ENCODE data around the gene CALD1.

The CALD1 gene

DNA sequence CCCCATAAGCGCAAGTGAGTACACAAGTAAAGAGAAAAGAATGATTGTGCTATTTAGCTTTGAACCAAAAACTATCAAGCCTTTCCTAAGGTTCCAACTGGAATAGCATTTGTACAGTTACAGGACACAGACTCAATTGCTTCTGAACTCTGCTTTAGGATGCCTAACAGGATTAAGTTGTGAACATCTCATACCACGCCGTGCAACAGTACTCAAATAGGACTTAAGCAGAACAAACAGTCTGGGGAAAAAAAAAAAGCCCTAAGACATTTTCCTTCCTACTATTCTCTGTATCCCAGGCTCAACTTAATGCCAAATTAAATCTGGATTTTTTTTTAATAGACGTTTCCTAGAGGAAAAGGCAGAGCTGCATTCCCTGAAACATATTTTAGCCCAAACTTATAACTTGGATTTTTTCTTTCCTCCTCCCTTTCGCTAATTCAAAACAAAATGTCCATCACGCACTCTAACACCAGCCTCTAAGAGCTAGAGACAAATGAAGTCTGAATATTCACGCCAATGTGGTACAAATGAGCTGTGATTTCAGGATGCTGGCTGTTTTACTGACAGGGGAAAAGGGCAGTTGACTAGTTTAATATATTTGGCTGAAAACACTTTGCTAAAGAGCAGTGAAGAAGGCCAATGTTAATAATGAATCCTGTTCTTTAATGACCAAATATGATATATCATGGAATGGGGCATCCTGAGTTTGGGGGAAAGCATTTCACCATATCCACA is 68.6 kb downstream of the CALD1 start:
- in situ Hi-C loops (cut with MboI; ENCODE audit: low sequenced_read_pairs, unreplicated experiment) = no loop called here
- TF ChIP-seq, protein P1, sequence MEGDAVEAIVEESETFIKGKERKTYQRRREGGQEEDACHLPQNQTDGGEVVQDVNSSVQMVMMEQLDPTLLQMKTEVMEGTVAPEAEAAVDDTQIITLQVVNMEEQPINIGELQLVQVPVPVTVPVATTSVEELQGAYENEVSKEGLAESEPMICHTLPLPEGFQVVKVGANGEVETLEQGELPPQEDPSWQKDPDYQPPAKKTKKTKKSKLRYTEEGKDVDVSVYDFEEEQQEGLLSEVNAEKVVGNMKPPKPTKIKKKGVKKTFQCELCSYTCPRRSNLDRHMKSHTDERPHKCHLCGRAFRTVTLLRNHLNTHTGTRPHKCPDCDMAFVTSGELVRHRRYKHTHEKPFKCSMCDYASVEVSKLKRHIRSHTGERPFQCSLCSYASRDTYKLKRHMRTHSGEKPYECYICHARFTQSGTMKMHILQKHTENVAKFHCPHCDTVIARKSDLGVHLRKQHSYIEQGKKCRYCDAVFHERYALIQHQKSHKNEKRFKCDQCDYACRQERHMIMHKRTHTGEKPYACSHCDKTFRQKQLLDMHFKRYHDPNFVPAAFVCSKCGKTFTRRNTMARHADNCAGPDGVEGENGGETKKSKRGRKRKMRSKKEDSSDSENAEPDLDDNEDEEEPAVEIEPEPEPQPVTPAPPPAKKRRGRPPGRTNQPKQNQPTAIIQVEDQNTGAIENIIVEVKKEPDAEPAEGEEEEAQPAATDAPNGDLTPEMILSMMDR (IDR thresholded peaks at IDR 0.05; ENCODE audit: borderline replicate concordance, control extremely low read depth, extremely low read depth, insufficient read depth, missing control alignments) = no peak
- no peak for DNase-seq (ENCODE audit: low spot score)

DNA sequence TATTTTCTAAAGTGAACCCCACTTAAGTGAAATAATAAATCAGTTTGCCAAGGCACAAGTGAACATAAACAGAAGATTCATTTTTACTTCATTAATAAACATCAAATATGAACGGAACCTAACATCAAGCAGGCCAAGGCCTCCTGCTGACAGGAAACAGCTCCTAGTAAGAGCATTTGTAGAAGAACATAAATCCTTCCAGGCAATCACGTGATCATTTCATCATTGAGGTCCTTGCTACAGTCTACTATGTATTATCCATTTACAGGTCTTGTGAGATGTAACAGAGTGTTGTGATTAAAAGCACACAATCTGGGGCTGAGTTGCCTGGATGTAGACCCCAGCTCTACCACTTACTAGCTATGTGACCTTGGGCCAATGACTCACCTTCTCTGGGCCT is 70.6 kb downstream of the CALD1 start:
- DNase-seq (ENCODE audit: low spot score) = no peak
- TF ChIP-seq, protein P1 (IDR thresholded peaks at IDR 0.05; ENCODE audit: borderline replicate concordance, control extremely low read depth, extremely low read depth, insufficient read depth, missing control alignments) = no peak
- in situ Hi-C loops (cut with MboI; ENCODE audit: low sequenced_read_pairs, unreplicated experiment) = no loop called here

DNA sequence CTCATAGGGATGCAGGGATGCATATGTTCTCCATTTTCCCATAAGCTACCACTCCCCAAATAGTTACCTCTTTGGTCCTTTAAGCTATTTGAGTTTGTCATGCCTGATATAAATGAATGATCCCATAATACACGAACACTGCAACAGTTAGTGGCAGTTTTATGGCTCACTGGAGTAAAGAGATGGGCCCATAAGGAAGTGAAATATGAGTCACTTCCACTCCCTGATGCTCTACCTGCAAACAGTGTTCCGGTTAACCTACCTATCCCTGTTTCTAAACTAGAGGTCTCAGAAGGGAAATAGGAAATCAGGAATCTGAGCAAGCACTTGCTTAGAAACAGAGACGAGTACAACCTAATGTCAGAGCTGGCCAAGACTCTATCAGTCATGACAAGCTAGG is 71.7 kb downstream of the CALD1 start:
- TF ChIP-seq, protein P1 (IDR thresholded peaks at IDR 0.05; ENCODE audit: borderline replicate concordance, control extremely low read depth, extremely low read depth, insufficient read depth, missing control alignments) = no peak
- in situ Hi-C loops (cut with MboI; ENCODE audit: low sequenced_read_pairs, unreplicated experiment) = no loop called here
- DNase-seq (ENCODE audit: low spot score) = no peak

DNA sequence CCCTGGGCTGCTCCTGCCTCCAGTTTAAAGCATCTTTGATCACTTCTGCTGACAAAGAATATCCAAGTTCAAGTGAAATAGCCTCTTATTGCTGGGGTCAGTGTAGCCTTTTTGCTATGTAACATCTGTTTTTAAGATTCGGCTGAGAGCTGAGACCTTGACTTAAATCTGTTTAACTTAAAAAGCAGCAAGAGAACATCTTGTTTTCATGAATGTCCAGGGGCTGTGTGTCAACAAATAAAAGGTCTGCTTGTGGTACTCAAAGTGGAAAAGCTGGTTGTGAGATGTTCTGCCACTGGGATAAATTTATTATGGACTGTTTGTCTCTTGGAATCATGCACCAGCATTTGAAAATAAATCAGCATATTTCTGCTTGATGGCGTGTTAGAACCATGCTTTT is 73.2 kb downstream of the CALD1 start:
- in situ Hi-C loops (cut with MboI; ENCODE audit: low sequenced_read_pairs, unreplicated experiment) = no loop called here
- TF ChIP-seq, protein P1 (IDR thresholded peaks at IDR 0.05; ENCODE audit: borderline replicate concordance, control extremely low read depth, extremely low read depth, insufficient read depth, missing control alignments) = no peak
- DNase-seq (ENCODE audit: low spot score) = no peak

DNA sequence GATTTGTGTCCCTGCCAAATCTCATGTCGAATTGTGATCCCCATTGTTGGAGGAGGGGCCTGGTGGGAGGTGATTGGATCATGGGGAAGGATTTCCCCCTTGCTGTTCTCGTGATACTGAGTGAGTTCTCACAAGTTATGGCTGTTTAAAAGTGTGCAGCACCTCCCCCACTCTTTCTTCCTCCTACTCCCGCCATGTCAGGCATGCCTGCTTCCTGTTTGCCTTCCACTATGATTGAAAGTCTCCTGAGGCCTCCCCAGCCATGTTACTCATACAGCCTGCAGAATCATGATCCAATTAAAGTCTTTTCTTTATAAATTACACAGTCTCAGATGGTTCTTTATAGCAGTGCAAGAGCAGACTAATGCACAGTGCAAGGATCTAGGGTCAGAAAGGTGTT is 75.4 kb downstream of the CALD1 start:
- no peak for DNase-seq (ENCODE audit: low spot score)
- in situ Hi-C loops (cut with MboI; ENCODE audit: low sequenced_read_pairs, unreplicated experiment) = no loop called here
- TF ChIP-seq, protein P1 (IDR thresholded peaks at IDR 0.05; ENCODE audit: borderline replicate concordance, control extremely low read depth, extremely low read depth, insufficient read depth, missing control alignments) = no peak

DNA sequence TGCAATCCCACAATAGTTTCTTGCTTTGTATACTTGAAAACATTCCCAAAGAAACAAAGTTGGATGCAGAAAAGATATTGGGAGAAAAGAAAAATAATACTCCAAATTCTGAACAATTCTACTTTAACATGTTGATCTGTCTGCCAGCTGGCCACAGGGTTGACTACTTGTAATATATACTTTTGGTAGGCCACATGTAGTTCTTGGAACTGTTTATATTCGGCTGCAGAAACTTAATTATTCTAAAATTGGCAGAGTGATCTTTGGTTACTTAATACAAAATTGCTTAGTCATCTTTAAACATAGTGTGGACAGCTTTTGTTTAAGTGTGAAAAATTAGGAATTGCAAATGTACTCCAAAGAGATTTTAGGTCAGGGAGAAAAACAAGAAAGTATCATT is 76.0 kb downstream of the CALD1 start:
- no peak for DNase-seq (ENCODE audit: low spot score)
- TF ChIP-seq, protein P1 (IDR thresholded peaks at IDR 0.05; ENCODE audit: borderline replicate concordance, control extremely low read depth, extremely low read depth, insufficient read depth, missing control alignments) = no peak
- in situ Hi-C loops (cut with MboI; ENCODE audit: low sequenced_read_pairs, unreplicated experiment) = no loop called here

Data from GM13976 (cell line).